Epithelial cell of prostate (primary cell): ENCODE measurements around the gene BET1L.
A peak's percentile ranks its signal among the peaks of the same experiment; 100 is the strongest.
"Not testable (repeated sequence)": the region's sequence is repeated elsewhere in the genome, so short reads cannot be mapped to it uniquely, and the experiment has no call there.

Experiments used
- DNase-seq: peaks from one replicate; pipeline ENCODE4 v3.0.0-alpha.2; 2011; ENCODE audit warnings: low read depth, low spot score
- H3K27ac ChIP-seq: fragments of 450-650 bp; 2 replicates; pipeline ENCODE4 v1.5.1; 2017; ENCODE audit warnings: mild to moderate bottlenecking

Gene BET1L, protein sequence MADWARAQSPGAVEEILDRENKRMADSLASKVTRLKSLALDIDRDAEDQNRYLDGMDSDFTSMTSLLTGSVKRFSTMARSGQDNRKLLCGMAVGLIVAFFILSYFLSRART

GRCh38 chr11:207208-207862, at the start of gene BET1L, which contains the start of gene RIC8A:
TSS of gene BET1L (minus strand) at chr11:207399. CDS start at chr11:207321, 78 bp downstream.
TSS of gene RIC8A (plus strand) at chr11:207708. CDS start at chr11:208855, 1,147 bp downstream.
- peak within 1 kb of the TSS; percentile 100 for H3K27ac ChIP-seq
- peak; percentile 93 for DNase-seq

GRCh38 chr11:255816-256215, 48.6 kb upstream of the BET1L start:
- no peak overlapping the region for H3K27ac ChIP-seq
- no peak for DNase-seq

DNA sequence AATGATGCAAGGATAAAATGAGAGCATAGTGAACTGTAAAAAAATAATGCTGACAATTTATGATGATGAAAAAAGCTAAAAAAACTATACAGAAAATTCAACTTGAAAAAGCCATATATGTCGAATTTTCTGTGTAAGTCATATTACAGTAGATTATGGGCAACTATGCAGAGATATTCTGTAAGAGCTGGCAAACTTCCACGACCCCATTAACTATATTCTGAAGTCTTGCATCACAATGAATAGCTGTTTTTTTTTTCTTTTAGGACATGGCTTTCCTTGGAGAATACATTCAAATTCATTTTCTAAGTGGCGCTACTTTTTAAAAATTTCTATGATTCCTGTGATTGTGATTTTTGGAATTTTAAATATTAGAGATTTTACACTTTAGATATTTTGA, 48.0 kb upstream of the BET1L start:
- DNase-seq, result no peak
- H3K27ac ChIP-seq, result no peak overlapping the region

GRCh38 chr11:253886-254270, 46.7 kb upstream of the BET1L start:
- H3K27ac ChIP-seq, result no peak overlapping the region
- DNase-seq, result no peak

- H3K27ac ChIP-seq, result no peak overlapping the region
- DNase-seq, result no peak
Measured at GRCh38 chr11:253160-253885, 46.1 kb upstream of the BET1L start.

GRCh38 chr11:252666-253065, 45.5 kb upstream of the BET1L start:
- no peak overlapping the region for H3K27ac ChIP-seq
- no peak for DNase-seq

DNA sequence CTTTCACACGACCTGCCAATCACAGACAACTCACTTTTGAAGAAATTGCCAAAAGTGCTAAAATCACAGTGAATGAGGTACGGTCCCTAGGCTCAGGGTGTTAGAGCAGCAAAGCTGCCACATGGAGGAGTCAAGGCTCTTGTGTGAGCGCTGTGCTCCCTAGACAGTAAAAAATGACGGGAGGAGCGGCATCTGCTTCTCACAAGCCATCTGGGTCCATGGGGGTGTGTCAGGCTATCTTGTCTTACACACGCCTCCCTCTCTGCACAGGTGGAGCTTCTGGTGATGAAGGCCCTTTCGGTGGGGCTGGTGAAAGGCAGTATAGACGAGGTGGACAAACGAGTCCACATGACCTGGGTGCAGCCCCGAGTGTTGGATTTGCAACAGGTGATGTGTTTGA, 44.4 kb upstream of the BET1L start:
- DNase-seq, result no peak
- no peak overlapping the region for H3K27ac ChIP-seq

DNA sequence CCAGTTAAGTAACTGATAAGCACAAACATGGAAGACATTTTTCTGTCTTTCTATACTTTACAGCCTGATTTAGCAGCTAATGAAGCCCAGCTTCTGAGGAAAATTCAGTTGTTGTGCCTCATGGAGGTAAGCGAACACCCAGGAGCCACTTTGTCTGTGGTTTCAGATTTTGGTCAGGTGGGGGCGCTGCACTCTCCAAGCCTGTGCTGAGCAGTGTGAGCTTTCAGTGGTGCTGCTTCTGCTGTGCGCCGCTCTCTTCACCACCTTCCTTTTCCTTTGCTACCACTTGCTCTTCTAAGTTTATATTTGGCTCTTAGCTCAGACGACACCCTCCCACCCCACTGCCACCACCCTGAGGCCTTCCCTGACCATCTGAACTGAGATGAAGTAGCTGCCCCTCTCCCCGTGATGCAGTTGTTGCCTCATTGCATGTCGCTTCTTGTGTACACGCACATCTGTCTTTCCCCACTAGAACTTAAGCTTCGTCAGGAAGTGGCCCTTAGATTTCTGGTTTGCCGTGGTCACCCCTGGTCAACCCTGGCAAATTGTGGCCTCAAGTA, 43.6 kb upstream of the BET1L start:
- no peak overlapping the region for H3K27ac ChIP-seq
- no peak for DNase-seq

GRCh38 chr11:250274-250673, 43.1 kb upstream of the BET1L start:
- DNase-seq, result no peak
- no peak overlapping the region for H3K27ac ChIP-seq

- H3K27ac ChIP-seq, result no peak overlapping the region
- DNase-seq, result no peak
Measured at GRCh38 chr11:249062-249461, 41.9 kb upstream of the BET1L start.

DNA sequence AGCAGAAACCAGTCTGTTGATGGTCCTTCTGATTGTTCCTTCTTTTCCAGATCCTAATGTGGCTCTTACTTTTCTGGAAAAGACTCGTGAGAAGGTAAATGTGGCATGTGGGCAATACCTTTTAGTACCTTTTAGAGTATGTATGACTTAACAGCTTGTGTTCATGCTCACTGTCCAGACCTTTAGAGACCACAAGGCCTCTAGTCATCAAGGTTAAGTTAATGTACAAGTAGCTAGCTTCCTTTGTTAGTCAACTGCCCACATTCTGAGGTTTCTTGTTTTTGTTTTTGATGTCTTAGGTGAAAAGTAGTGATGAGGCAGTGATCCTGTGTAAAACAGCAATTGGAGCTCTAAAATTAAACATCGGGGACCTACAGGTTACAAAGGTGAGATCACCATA, 37.2 kb upstream of the BET1L start:
- no peak for DNase-seq
- no peak overlapping the region for H3K27ac ChIP-seq

- H3K27ac ChIP-seq, result no peak overlapping the region
- DNase-seq, result no peak
Measured at GRCh38 chr11:241634-242033, 34.4 kb upstream of the BET1L start.

DNA sequence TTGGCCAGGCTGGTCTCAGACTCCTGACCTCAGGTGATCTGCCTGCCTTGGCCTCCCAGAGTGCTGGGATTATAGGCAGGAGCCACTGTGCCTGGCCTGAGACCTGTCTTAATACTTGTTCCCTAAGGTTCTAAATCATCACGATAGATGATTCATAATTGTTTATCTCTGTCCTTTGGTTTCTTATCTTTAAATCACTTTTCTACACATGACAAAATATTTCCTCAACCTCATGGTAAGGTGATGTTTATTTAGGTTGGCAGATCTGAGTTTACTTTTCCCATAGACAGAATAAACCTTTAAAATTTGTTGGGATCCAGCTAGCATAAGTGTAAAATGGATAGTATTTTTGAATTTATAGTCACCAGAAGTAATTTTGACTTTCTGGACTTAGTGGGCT, 33.1 kb upstream of the BET1L start:
- no peak for DNase-seq
- no peak overlapping the region for H3K27ac ChIP-seq

DNA sequence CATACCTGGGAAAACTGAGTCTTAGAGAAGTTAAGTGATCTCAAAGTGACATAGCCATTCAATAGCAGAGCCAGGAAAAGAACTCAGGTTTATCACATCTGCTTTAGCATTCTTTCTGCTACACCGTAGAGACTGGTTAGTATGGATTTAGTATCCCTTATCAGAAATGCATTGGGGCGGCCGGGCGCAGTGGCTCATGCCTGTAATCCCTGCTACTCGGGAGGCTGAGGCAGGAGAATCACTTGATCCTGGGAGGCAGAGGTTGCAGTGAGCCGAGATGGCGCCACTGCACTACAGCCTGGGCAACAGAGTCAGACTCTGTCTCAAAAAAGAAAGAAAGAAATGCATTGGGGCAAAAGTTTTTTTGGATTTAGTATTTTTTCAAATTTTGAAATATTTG, 31.1 kb upstream of the BET1L start:
- DNase-seq, H3K27ac ChIP-seq: not testable (repeated sequence)

DNA sequence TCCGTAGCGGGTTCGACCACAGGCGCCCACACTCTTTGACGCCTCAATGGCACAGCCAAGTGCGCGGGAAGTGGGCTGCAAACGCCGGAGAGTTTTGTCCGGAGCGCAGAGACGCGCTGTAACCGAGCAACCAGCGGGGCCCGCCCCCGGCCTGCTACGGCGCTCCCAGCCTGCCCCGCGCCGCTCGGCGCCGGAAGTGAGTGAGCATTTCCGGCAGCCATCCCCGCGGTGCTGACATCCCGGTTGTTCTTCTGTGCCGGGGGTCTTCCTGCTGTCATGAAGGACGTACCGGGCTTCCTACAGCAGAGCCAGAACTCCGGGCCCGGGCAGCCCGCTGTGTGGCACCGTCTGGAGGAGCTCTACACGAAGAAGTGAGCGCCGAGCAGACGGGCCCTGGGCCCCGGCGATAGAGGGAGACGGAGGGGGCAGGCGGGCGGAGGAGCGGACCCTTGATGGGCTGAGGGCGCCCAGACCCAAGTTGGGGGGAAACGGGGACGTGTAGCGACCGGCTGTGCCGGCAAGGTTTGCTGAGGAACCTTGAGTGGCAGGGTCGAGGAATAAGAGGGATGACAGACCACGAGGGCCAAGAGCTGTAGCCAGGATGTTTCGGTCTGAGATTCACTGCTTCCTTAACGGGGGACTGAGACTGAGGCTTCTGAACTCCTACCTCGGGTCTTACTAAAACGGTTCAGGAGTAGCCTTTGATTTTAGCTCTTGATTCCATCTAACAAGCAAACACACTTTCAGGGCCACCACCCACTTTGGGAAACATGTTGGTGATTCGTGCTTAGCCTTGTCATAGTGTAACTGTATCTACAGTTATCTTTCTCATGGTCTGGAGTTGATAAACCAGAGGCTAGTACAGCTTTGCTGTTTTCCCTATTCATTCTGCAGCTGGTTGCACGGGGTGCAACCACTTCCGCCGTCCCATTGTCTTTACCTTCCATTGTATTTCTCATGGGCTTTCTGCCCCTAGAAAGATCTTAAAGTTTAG, 29.9 kb upstream of the BET1L start, which contains the start of gene PSMD13:
PSMD13 (plus strand) TSS at position 203 of the 994 bp plus-strand sequence; CDS start at position 277, 74 bp downstream.
- DNase-seq, result no peak
- H3K27ac ChIP-seq, result peak within 1 kb of the TSS; percentile 93

GRCh38 chr11:235997-236773, 29.0 kb upstream of the BET1L start, which contains the start of gene SIRT3:
TSS of gene SIRT3 (minus strand) at chr11:236342. CDS start at chr11:236328, 14 bp downstream.
- peak; percentile 48 for DNase-seq
- peak within 1 kb of the TSS; percentile 93 for H3K27ac ChIP-seq

GRCh38 chr11:235609-235996, 28.4 kb upstream of the BET1L start:
- DNase-seq, result no peak
- H3K27ac ChIP-seq, result peak overlapping the region; percentile 93

DNA sequence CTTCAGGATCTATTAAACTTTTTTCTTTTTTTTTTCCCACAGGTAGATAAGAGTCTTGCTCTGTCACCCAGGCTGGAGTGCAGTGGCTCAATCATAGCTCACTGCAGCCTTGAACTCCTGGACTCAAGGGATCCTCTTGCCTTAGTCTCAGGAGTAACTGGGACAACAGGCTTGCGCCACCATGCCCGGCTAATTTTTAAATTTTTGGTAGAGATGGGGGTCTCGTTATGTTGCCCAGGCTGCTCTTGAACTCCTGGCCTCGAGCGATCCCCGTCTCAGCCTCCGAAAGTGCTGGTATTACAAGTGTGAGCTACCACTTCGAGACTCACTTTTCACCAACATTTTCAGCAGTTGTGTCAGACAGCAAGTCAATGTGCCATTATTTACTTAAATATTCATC, 28.0 kb upstream of the BET1L start:
- no peak overlapping the region for H3K27ac ChIP-seq
- DNase-seq, result no peak
